RWPE1 (cell line): ENCODE measurements around the gene ADGRG1.
"Not testable (repeated sequence)": the region's sequence is repeated elsewhere in the genome, so short reads cannot be mapped to it uniquely, and the experiment has no call there.

Experiments
- CTCF ChIA-PET: fragments of 350-600 bp; sonication (Branson Sonifier 250); formaldehyde crosslinking; extraction: SDS; loops from one replicate; lab custom pipeline; 2021; lab: Yijun Ruan, JAX
- POLR2A ChIA-PET: fragments of 400-600 bp; formaldehyde crosslinking; extraction: SDS; loops from one replicate; lab custom pipeline; 2020; ENCODE audit warnings: antibody characterized with exemption; ENCODE audit not compliant: low non-redundant PET; lab: Yijun Ruan, JAX
- DNase-seq: peaks from one replicate; pipeline ENCODE4 v3.0.0; 2012; ENCODE audit warnings: low spot score
- H3K27ac ChIP-seq: fragments of 450-650 bp; 2 replicates; pipeline ENCODE4 v1.5.1; 2017
- TF ChIP-seq, protein P1 (sequence below): fragments of 450-650 bp; conservative IDR thresholded peaks from 2 replicates; pipeline ENCODE4 v1.5.1; 2017; ENCODE audit warnings: low read depth, mild to moderate bottlenecking

The ADGRG1 gene

DNA sequence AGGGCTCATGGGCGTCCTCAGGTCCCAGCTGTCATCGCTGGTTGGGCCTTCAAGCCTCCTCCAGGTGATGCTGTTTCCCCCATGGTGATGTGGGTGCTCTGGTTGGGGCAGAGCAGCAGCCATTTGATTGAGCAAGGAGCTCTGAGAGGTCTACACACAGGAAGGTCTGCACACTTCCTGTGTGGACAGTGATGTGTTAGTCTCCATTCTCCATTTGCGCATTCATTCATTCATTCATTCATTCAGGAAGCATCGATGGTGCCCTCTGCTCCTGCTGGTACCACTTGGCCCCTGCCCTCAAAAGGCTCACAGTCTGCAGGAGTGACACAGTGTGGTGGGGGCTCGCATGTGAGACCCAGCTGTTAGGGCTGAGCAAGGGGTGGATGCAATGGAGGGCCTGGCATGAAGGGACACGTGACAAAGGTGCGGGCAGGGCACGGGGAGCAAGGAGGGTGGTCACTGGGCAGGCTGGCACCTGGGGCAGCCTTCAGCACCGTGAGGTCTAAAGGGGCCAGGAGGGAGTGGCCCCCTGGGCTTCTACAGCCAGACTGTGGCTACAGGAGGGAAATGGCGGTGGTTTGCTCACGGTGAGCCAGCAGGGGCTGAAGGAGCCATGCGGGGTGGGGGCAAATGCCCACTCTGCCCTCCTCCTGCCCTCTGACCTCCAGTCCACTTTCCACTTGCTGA, 41.2 kb downstream of the ADGRG1 start:
- no peak for DNase-seq
- ChIA-PET CTCF (interaction anchor here (0.7 to 1.0 kb wide), 2 partner anchors 21 to 69 kb away, joined by 3 to 5 read pairs; no protein-coding TSS in a partner anchor), POLR2A (no interaction called here)
- no peak overlapping the region for H3K27ac ChIP-seq
- TF ChIP-seq, protein P1, sequence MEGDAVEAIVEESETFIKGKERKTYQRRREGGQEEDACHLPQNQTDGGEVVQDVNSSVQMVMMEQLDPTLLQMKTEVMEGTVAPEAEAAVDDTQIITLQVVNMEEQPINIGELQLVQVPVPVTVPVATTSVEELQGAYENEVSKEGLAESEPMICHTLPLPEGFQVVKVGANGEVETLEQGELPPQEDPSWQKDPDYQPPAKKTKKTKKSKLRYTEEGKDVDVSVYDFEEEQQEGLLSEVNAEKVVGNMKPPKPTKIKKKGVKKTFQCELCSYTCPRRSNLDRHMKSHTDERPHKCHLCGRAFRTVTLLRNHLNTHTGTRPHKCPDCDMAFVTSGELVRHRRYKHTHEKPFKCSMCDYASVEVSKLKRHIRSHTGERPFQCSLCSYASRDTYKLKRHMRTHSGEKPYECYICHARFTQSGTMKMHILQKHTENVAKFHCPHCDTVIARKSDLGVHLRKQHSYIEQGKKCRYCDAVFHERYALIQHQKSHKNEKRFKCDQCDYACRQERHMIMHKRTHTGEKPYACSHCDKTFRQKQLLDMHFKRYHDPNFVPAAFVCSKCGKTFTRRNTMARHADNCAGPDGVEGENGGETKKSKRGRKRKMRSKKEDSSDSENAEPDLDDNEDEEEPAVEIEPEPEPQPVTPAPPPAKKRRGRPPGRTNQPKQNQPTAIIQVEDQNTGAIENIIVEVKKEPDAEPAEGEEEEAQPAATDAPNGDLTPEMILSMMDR: no peak

GRCh38 chr16:57670196-57670595, 41.8 kb downstream of the ADGRG1 start:
- CTCF ChIA-PET: interaction anchor here (0.6 kb wide), 1 partner anchor 253 kb away, joined by 4 read pairs; no protein-coding TSS in a partner anchor
- no peak for DNase-seq
- no peak overlapping the region for H3K27ac ChIP-seq
- TF ChIP-seq, protein P1: no peak
- POLR2A ChIA-PET: no interaction called here

DNA sequence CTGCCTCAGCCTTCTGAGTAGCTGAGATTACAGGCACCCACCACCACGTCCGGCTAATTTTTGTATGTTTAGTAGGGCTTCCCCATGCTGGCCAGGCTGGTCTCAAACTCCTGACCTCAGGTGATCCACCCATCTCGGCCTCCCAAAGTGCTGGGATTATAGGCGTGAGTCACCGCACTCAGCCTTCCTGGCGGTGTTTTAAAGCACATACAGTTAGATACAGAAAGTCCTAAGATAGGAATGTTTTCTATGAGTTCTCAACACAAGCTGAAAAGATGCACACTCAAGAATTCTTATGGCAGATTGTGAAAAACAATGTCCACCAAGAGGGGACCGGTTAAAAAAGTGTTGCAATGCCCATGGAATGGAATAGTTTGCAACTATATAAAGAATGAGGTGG, 43.0 kb downstream of the ADGRG1 start:
- POLR2A ChIA-PET: interaction anchor here (0.6 kb wide), 1 partner anchor 9 kb away, joined by 6 read pairs; no protein-coding TSS in a partner anchor
- not testable (repeated sequence) for DNase-seq, H3K27ac ChIP-seq
- CTCF ChIA-PET: interaction anchor here (1.1 to 1.5 kb wide), 2 partner anchors 22 to 95 kb away, joined by 3 to 4 read pairs; no protein-coding TSS in a partner anchor

DNA sequence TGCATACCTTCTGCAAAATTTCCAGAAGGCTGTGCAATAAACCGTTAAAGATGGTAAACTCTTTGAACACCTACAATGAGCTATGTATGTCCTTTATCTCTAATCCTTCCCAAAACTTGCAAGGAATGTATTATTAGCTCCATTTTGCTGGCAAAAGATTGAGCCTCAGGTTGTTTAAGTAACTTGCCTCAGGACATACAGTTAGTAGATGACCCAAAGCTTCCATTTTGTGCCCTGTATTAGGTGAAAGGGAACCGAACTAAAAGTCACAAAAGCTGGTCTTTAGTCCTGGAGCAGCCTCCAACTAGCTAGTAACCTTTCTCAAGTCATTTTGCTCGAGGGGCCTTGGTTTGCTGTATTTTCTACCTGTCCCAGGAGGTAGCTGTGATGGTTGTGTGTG, 44.0 kb downstream of the ADGRG1 start:
- DNase-seq: no peak
- TF ChIP-seq, protein P1: no peak
- ChIA-PET CTCF (interaction anchor here (0.6 to 0.7 kb wide), 2 partner anchors 77 to 146 kb away, joined by 5 to 6 read pairs; no protein-coding TSS in a partner anchor), POLR2A (no interaction called here)
- no peak overlapping the region for H3K27ac ChIP-seq

GRCh38 chr16:57672824-57673223, 44.4 kb downstream of the ADGRG1 start:
- POLR2A ChIA-PET: no interaction called here
- TF ChIP-seq, protein P1: no peak
- H3K27ac ChIP-seq: no peak overlapping the region
- CTCF ChIA-PET: interaction anchor here (0.6 kb wide), 1 partner anchor 146 kb away, joined by 5 read pairs; no protein-coding TSS in a partner anchor
- DNase-seq: no peak

DNA sequence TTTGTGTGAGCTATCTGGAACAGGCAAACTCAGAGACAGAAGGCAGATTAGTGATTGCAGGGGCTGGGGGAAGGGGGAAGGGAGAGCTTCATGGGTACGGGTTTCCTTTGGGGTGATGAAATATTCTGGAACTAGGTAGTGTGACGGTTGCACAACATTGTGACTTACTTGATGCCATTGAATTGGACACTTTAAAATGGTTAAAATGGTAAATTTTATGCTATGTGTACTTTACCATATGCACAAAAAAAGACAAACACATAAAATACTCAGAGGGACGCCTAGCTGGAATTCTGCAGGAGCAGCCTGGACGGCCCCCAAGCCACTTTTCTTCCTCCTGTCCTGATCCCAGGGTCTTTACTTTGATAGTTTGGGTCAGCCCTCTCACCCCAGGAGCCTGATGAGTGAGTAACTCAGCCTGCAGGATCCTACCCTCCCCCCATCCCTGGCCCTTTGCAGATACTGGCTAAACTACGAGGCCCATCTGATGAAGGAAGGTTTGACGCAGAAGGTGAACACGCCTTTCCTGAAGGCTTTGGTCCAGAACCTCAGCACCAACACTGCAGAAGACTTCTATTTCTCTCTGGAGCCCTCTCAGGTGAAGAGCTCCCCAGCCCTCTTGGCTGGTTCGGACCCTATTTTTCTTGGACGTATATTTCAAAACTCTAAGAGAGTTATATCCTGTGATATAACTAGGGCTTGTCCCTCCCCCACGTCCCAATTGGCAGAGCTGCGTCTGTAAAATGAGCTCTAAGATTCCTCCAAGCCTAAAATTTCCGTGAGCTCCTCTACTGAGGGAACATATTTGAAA, 47.5 kb downstream of the ADGRG1 start:
- TF ChIP-seq, protein P1: no peak
- H3K27ac ChIP-seq: no peak overlapping the region
- POLR2A ChIA-PET: no interaction called here
- DNase-seq: no peak
- CTCF ChIA-PET: interaction anchor here (0.7 kb wide), 1 partner anchor 76 kb away, joined by 6 read pairs; no protein-coding TSS in a partner anchor
